Fibroblast of villous mesenchyme (primary cell): ENCODE results near the gene CDR2. TPM values are rescaled to one million over a fixed set of nuclear protein-coding genes. Genes with fewer than 3 reads are reported as not detected.

Source experiments
- DNase-seq: peaks from one replicate; pipeline ENCODE4 v3.0.0-alpha.2; 2010; ENCODE audit warnings: low read depth
- H3K4me3 ChIP-seq: 2 replicates; pipeline ENCODE4 v1.5.1; 2011; ENCODE audit warnings: low read depth, mild to moderate bottlenecking, low read length
- total RNA-seq: library from RNA; depleted of rRNA; stranded (reverse); fragments of >200 nt; gene quantifications from 2 replicates; pipeline ENCODE4 v1.2.3, GENCODE V29; 2012
- TF ChIP-seq, protein P1 (sequence below): IDR thresholded peaks from 2 replicates; pipeline ENCODE4 v1.5.1; 2012; ENCODE audit warnings: low read depth, mild to moderate bottlenecking, low read length; ENCODE audit not compliant: insufficient read depth

The CDR2 gene
- total RNA-seq, 1 donor, result 40.2 TPM

DNA sequence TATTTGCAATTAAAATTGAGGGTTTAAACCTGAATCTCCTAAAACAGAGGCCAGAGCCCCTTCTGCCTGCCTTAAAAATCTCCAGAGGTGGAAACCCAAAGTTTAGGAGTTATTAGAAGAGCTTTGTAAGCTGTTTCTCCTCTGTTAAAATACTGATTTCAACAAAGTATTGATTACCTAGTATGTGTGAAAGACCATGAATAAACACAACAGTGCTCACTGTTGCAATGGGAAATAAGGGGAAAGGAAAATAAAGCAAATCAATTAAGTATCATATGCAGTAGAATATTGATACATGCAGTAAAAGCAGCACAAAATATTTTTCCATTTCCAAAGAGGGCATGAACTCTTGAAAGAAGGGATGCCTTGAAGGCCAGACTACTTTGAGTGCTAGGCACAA lies 14.7 kb downstream of the CDR2 start:
- TF ChIP-seq, protein P1, sequence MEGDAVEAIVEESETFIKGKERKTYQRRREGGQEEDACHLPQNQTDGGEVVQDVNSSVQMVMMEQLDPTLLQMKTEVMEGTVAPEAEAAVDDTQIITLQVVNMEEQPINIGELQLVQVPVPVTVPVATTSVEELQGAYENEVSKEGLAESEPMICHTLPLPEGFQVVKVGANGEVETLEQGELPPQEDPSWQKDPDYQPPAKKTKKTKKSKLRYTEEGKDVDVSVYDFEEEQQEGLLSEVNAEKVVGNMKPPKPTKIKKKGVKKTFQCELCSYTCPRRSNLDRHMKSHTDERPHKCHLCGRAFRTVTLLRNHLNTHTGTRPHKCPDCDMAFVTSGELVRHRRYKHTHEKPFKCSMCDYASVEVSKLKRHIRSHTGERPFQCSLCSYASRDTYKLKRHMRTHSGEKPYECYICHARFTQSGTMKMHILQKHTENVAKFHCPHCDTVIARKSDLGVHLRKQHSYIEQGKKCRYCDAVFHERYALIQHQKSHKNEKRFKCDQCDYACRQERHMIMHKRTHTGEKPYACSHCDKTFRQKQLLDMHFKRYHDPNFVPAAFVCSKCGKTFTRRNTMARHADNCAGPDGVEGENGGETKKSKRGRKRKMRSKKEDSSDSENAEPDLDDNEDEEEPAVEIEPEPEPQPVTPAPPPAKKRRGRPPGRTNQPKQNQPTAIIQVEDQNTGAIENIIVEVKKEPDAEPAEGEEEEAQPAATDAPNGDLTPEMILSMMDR, result no peak
- DNase-seq, result no peak
- H3K4me3 ChIP-seq, result no peak overlapping the region

DNA sequence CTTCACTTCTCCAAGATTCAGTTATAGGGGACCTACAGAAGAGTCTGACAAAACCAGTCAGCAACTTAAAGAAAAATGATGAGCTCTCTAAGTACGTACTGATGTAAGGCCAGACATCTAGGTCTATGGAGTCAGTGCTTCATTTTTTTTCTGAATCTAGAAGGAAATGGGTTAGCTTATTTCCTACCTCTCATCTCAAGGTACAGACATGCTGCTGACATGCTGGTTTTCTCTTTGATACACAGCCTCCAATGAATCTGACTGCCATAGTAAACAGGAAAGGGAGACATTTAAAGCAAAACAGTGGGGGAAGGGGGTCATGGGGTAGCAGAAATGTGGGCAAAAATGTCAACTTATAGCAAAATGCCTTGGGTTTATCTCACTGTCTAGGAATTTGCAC lies 16.4 kb downstream of the CDR2 start:
- H3K4me3 ChIP-seq, result no peak overlapping the region
- TF ChIP-seq, protein P1, result no peak
- no peak for DNase-seq

DNA sequence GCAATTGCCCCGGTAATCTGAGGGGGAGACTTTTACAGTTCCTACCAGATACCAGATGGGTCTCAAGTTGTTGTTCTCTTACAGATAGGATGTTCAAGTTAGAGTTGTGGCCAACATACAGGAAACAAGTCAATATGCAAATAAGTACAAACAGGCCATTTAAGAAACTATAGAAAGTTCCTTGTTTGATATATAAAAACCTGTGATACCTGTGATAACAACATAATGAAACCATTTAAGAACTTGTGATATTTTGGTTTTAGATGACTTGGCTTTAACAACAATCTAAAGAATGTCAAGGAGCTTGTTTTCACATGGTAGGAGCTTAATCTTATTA lies 16.8 kb downstream of the CDR2 start:
- H3K4me3 ChIP-seq, result no peak overlapping the region
- no peak for DNase-seq
- TF ChIP-seq, protein P1, result no peak

DNA sequence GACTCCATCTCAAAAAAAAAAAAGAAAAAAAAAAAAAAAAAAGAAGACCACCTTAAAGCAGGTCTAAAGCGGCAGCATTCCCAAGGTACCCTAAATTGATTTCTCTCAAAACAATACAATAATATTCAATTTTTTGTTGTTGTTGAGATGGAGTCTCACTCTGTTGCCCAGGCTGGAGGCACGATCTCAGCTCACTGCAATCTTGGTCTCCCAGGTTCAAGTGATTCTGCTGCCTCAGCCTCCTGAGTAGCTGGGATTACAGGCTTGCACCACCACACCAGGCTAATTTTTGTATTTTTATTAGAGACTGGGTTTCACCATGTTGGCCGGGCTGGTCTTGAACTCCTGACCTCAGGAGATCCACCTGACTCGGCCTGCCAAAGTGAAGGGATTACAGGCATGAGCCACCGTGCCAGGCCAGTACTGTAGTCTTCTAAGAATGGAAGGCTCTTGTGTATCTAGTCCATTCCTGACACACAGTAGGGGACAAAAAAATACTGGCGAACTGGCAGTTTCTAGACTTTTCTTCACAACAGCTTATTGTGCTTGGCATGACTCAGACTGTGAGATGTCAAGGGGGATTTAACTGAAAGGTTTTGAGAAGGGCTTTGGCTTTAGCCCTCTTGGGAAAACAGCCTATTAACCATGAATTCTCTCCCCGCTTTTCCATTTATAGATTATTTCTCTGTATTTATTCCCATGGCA lies 17.3 kb downstream of the CDR2 start:
- H3K4me3 ChIP-seq, result no peak overlapping the region
- TF ChIP-seq, protein P1, result no peak
- no peak for DNase-seq

DNA sequence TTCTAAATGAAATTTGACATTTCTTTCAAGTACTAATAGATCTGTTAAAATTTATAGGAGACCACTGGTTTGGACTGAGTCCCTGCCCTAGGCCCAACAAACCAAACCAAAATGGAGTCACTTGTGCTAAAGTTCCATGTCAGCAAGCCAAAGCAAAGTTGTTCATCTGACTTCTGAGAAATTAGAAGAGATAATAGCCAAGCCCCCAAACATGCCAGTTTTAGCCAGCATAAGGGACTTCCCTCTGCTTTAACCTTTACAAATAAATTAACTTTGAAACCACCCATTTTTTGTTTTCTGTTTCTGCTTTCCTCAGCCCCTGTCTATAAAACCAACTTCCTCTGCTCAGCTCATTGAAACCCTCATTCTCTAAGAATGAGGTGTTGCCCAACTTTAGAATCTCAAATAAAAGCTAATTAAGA lies 18.9 kb downstream of the CDR2 start:
- peak; percentile 49 for DNase-seq
- TF ChIP-seq, protein P1, result no peak
- no peak overlapping the region for H3K4me3 ChIP-seq

DNA sequence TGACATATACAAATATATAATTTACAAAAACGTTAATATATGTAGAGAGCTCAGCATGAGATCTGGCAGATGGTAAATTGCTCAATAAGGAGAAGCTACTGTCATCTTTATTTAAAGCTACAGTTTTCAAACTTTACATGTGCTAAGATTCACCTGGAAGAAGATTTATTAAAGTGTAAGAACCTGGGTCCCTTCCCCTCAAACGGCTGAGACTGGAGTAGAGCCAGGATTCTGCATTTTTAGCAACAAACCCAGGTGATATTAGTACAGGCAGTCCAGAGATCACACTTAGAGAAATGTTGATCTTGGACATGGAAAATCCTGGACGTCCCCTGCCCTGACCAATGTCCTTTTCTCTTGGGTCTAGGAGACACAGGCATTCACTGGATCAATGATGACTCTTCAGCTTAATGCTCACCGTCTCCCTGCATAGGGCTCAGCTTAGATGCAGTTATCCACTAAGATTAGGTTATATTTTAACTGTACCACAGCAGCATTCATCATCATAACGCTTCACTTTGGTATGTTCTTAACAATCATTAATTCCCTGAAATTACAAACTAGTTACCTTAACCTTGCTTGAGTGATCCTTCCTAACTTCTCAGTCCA lies 20.4 kb downstream of the CDR2 start:
- no peak overlapping the region for H3K4me3 ChIP-seq
- DNase-seq, result no peak
- TF ChIP-seq, protein P1, result no peak
